ENCODE data around the gene FLYWCH1. TPM values are rescaled to one million over a fixed set of nuclear protein-coding genes. Genes with fewer than 3 reads are reported as not detected.

The FLYWCH1 gene
- total and polyA plus RNA-seq, 4 donors, result 3.9 to 12.2 (median 7.8) TPM

GRCh38 chr16:2953706-2954627 is 42.2 kb downstream of the FLYWCH1 start:
- WGBS, result 56% methylated on average over 31 of the region's 31 CpGs
- no peaks in the 10 kb centered on the region for H3K4me1 ChIP-seq (ENCODE audit: control insufficient read depth in 4 of 4, insufficient read depth in 4 of 4, low read length in 3 of 4)
- no peak for DNase-seq (ENCODE audit: low spot score)
- H3K4me3 ChIP-seq (ENCODE audit: low read depth in 1 of 3, low read length in 3 of 3), result no peak overlapping the region
- H3K9ac ChIP-seq (ENCODE audit: low read depth in 1 of 2, low read length in 2 of 2), result no peak overlapping the region
- no peak overlapping the region for H3K27ac ChIP-seq (ENCODE audit: low read depth in 1 of 2, low read length in 2 of 2)
- peaks cover 0 to 2% (median 0%) of the 10 kb centered on the region in 4 donors for H3K27me3 ChIP-seq (ENCODE audit: control insufficient read depth in 4 of 4, insufficient read depth in 4 of 4, low read length in 3 of 4)
- TF ChIP-seq ZBTB33 (IDR thresholded peaks at IDR 0.05), result no peak
- no peak for TF ChIP-seq MAX (IDR thresholded peaks at IDR 0.05)
- TF ChIP-seq YY1 (IDR thresholded peaks at IDR 0.05), result no peak
- TF ChIP-seq RAD21 (IDR thresholded peaks at IDR 0.05), result no peak
- TF ChIP-seq REST (IDR thresholded peaks at IDR 0.05), result no peak
- TF ChIP-seq TAF1 (conservative IDR thresholded peaks at IDR 0.05), result no peak
- TF ChIP-seq JUND (IDR thresholded peaks at IDR 0.05), result no peak
- TF ChIP-seq RXRA (IDR thresholded peaks at IDR 0.05), result no peak
- TF ChIP-seq FOXA2 (IDR thresholded peaks at IDR 0.05), result no peak
- no peak for TF ChIP-seq EGR1 (IDR thresholded peaks at IDR 0.05; ENCODE audit: low read depth in 2 of 2)
- no peak for TF ChIP-seq GABPA (IDR thresholded peaks at IDR 0.05 in 1 of 2, conservative IDR thresholded peaks at IDR 0.05 in 1 of 2)
- TF ChIP-seq NR2F2 (IDR thresholded peaks at IDR 0.05), result no peak
- no peak for TF ChIP-seq FOXA1 (IDR thresholded peaks at IDR 0.05)
- TF ChIP-seq CTCF (IDR thresholded peaks at IDR 0.05; ENCODE audit: low read depth, low read length, missing input control), result no peak
- TF ChIP-seq SP1 (IDR thresholded peaks at IDR 0.05), result no peak
- no peak for TF ChIP-seq ATF3 (IDR thresholded peaks at IDR 0.05)
- TF ChIP-seq HNF4G (IDR thresholded peaks at IDR 0.05), result no peak
- no peaks in the 10 kb centered on the region for H3K9me3 ChIP-seq (ENCODE audit: control insufficient read depth in 4 of 4, low read length in 3 of 4)
- peaks cover 0 to 7% (median 0%) of the 10 kb centered on the region in 4 donors for H3K36me3 ChIP-seq (ENCODE audit: control insufficient read depth in 4 of 4, insufficient read depth in 3 of 4, low read depth in 1 of 4, low read length in 3 of 4)

All from liver (tissue), 9 donors.